Ishikawa (cell line): ENCODE results near the gene CASP9.

Experiments
- CEBPB ChIP-seq: IDR thresholded peaks from 2 replicates; pipeline ENCODE4 v1.6.1; 2012
- CREB1 ChIP-seq: IDR thresholded peaks from 2 replicates; pipeline ENCODE4 v1.6.1; 2012; ENCODE audit warnings: low read depth
- EGR1 ChIP-seq: IDR thresholded peaks from 2 replicates; pipeline ENCODE4 v1.6.1; 2012
- EP300 ChIP-seq: IDR thresholded peaks from 2 replicates; pipeline ENCODE4 v1.6.1; 2012; ENCODE audit warnings: borderline replicate concordance
- FOXM1 ChIP-seq: IDR thresholded peaks from 2 replicates; pipeline ENCODE4 v1.6.1; 2012; ENCODE audit warnings: low read depth, borderline replicate concordance
- MAX ChIP-seq: IDR thresholded peaks from 2 replicates; pipeline ENCODE4 v1.6.1; 2012
- NFIC ChIP-seq: IDR thresholded peaks from 2 replicates; pipeline ENCODE4 v1.6.1; 2012
- RAD21 ChIP-seq: IDR thresholded peaks from 2 replicates; pipeline ENCODE4 v1.6.1; 2012; ENCODE audit warnings: low read depth
- REST ChIP-seq: IDR thresholded peaks from 2 replicates; pipeline ENCODE4 v1.6.1; 2012; ENCODE audit warnings: low read depth, mild to moderate bottlenecking
- TAF1 ChIP-seq: IDR thresholded peaks from 2 replicates; pipeline ENCODE4 v1.6.1; 2012; ENCODE audit warnings: low read depth, mild to moderate bottlenecking
- TCF12 ChIP-seq: IDR thresholded peaks from 2 replicates; pipeline ENCODE4 v1.6.1; 2012; ENCODE audit warnings: low read depth
- TEAD4 ChIP-seq: IDR thresholded peaks from 2 replicates; pipeline ENCODE4 v1.6.1; 2012
- USF1 ChIP-seq: IDR thresholded peaks from 2 replicates; pipeline ENCODE4 v1.6.1; 2012
- YY1 ChIP-seq: IDR thresholded peaks from 2 replicates; pipeline ENCODE4 v1.6.1; 2012; ENCODE audit warnings: low read depth
- ZBTB7A ChIP-seq: IDR thresholded peaks from 2 replicates; pipeline ENCODE4 v1.6.1; 2012; ENCODE audit warnings: low read depth

Gene CASP9

GRCh38 chr1:15457585-15457984, 66.4 kb downstream of the CASP9 start:
- TF ChIP-seq EP300 = no peak
- no peak for TF ChIP-seq TEAD4
- TF ChIP-seq TAF1 = no peak

- no peak for TF ChIP-seq TEAD4
Observed at GRCh38 chr1:15456313-15456954, 67.6 kb downstream of the CASP9 start, which contains the start of gene CELA2A. TSS of gene CELA2A (plus strand) at chr1:15456732. CDS start at chr1:15456754, 22 bp downstream.

GRCh38 chr1:15455522-15455921, 68.5 kb downstream of the CASP9 start:
- TF ChIP-seq YY1 (no peak), CREB1 (no peak), USF1 (no peak), EP300 (no peak), TEAD4 (no peak), TAF1 (no peak), REST (no peak)

- TF ChIP-seq TAF1 = no peak
- no peak for TF ChIP-seq NFIC
Observed at GRCh38 chr1:15454256-15454655, 69.8 kb downstream of the CASP9 start.

- no peak for TF ChIP-seq ZBTB7A
- TF ChIP-seq MAX = no peak
- TF ChIP-seq REST = no peak
- no peak for TF ChIP-seq CREB1
- TF ChIP-seq NFIC = no peak
- no peak for TF ChIP-seq USF1
- TF ChIP-seq TAF1 = no peak
- TF ChIP-seq EP300 = no peak
- no peak for TF ChIP-seq RAD21
- TF ChIP-seq FOXM1 = no peak
- no peak for TF ChIP-seq TEAD4
- TF ChIP-seq TCF12 = no peak
- TF ChIP-seq EGR1 = no peak
- TF ChIP-seq YY1 = no peak
- no peak for TF ChIP-seq CEBPB
Observed at GRCh38 chr1:15453734-15454133, 70.3 kb downstream of the CASP9 start.

- TF ChIP-seq USF1 (no peak), TAF1 (no peak), TCF12 (no peak), REST (no peak), ZBTB7A (no peak), TEAD4 (no peak), MAX (no peak), EP300 (no peak), NFIC (no peak), YY1 (no peak), FOXM1 (no peak), CREB1 (no peak), EGR1 (no peak), CEBPB (no peak), RAD21 (no peak)
Observed at GRCh38 chr1:15452866-15453571, 71.0 kb downstream of the CASP9 start.
